Motor neuron (in vitro differentiated cells): Measurements from ENCODE around the gene KLHL36. TPM values are rescaled to one million over a fixed set of nuclear protein-coding genes. Genes with fewer than 3 reads are reported as not detected.

Experiments used
- ATAC-seq, 8 experiments: fragments of 200-7000 bp; cut with Tn5 transposase; replicated peaks in 6 of 8; 2 replicates each; pipeline ENCODE4 v1.8.0; 2021; ENCODE audit warnings: mild to moderate bottlenecking in 8 of 8, moderate library complexity in 8 of 8
- H3K27ac ChIP-seq, 2 donors: fragments of 250-450 bp; sonication (Bioruptor Pico); 2 replicates each; pipeline ENCODE4 v1.9.0; 2021; ENCODE audit warnings: antibody characterized with exemption in 2 of 2, mild to moderate bottlenecking in 2 of 2, moderate library complexity in 1 of 2
- H3K4me1 ChIP-seq, 2 donors: fragments of 250-450 bp; sonication (Bioruptor Pico); replicated peaks in 1 of 2; 2 replicates each; pipeline ENCODE4 v1.6.1; 2021; ENCODE audit warnings: antibody characterized with exemption in 2 of 2, mild to moderate bottlenecking in 2 of 2, moderate library complexity in 1 of 2
- H3K4me3 ChIP-seq, 5 donors: fragments of 250-450 bp; sonication (Bioruptor Pico); 2 replicates each; pipeline ENCODE4 v1.9.0; 2021; ENCODE audit warnings: antibody characterized with exemption in 5 of 5, mild to moderate bottlenecking in 5 of 5, moderate library complexity in 4 of 5
- WGBS, 10 experiments: fragments of 450-650 bp; shearing (Covaris generic); methylation state at CpG; one replicate each; pipeline ENCODE4 v1.0.0; 2022; 5-methylcytosine and 5-hydroxymethylcytosine counted together
- in situ Hi-C, 9 experiments: fragments of 400-800 bp; cut with MboI; loops; one replicate each; pipeline ENCODE4 v1.15.0; 2021; ENCODE audit warnings: low sequenced_read_pairs in 9 of 9, low pct_unique_long_range_greater_than_20kb in 2 of 9; ENCODE audit not compliant: unreplicated experiment in 9 of 9
- total RNA-seq, 8 experiments: library from RNA; unstranded; fragments of 300-600 nt; gene quantifications; 2 replicates each; pipeline versions ENCODE4 v1.2.3 to v1.2.4, GENCODE V29; 2022

KLHL36 gene
- total RNA-seq, 8 experiments from 2014 or later = 13.2 to 41.5 (median 22.3) TPM

DNA sequence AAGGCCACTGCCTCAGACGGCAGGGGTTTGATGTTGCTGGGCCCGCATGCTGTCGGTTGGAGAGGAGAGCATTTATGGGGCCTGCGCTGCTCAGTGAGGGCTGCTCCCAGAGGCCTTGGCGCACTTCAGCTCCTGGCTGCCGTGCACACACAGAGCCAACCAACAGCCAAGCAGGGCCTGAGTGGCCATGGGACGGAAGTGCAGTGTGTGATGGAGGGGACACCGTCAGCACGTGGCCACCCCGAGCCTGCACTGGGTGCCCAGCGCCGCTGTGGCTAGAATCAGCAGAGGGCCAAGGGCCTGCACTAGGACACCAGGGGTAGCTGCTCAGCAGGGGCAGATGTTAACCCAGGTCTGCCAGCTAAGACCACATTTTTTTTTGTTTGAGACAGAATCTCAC is 21.8 kb downstream of the KLHL36 start:
- peak in 1 of 8 experiments; percentile 9 for ATAC-seq
- Histone ChIP-seq H3K27ac (no peak overlapping the region), H3K4me1 (peaks cover 0 to 9% of the 10 kb centered on the region in 2 donors), H3K4me3 (no peak overlapping the region)
- WGBS, 10 experiments = 92 to 100% (median 94%) methylated on average over 2 to 9 of the region's 12 CpGs; no CpG with 5 or more reads in 7 of the 10 experiments
- in situ Hi-C loops = loop anchor here in 2 of 9 experiments (10.0 kb wide), 1 partner anchor 55 kb away; no protein-coding TSS in a partner anchor

GRCh38 chr16:84672276-84673202 is 24.2 kb downstream of the KLHL36 start:
- WGBS, 10 experiments = 0 to 80% (median 28%) methylated on average over 1 to 16 of the region's 26 CpGs; no CpG with 5 or more reads in 1 of the 10 experiments
- in situ Hi-C loops = loop anchor here in 2 of 9 experiments (10.0 kb wide), 1 partner anchor 52 kb away; no protein-coding TSS in a partner anchor
- Histone ChIP-seq H3K4me3 (no peak overlapping the region), H3K27ac (no peak overlapping the region), H3K4me1 (peaks cover 0 to 2% of the 10 kb centered on the region in 2 donors)
- ATAC-seq = peak; percentile 59 to 98 (median 75)

- Histone ChIP-seq H3K4me1 (peaks cover 2 to 3% of the 10 kb centered on the region in 2 donors), H3K4me3 (no peak overlapping the region), H3K27ac (no peak overlapping the region)
- WGBS, 10 experiments = 100% methylated on average over 1 to 3 of the region's 3 CpGs; no CpG with 5 or more reads in 8 of the 10 experiments
- peak in 1 of 8 experiments; percentile 26 for ATAC-seq
- in situ Hi-C loops = loop anchor here in 2 of 9 experiments (10.0 kb wide), 1 partner anchor 52 kb away; no protein-coding TSS in a partner anchor
Observed at GRCh38 chr16:84673203-84673535, 24.9 kb downstream of the KLHL36 start.

DNA sequence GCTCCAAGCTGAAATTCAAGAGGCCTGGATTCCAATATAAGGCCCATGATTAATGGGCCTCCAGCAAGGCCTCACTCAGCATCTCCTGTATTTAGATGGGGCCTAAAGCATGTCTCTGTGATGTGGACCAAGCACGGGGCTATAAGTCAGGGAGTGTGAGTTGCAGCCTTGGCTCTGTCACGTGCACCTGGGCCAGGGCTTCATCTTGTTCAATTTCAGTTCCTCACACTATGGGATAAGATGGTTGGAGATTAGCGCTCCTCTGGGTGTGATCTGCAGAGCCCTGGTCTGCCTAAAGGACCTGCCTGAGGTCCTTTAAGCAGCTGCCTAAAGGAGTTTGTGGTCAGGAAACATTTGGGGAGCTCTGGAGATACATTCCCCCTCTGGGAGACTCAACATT is 25.2 kb downstream of the KLHL36 start:
- H3K4me1 ChIP-seq = peaks cover 2 to 3% of the 10 kb centered on the region in 2 donors
- no peak overlapping the region for H3K27ac ChIP-seq
- WGBS, 10 experiments = 40 to 100% (median 88%) methylated on average over 1 to 3 of the region's 3 CpGs; no CpG with 5 or more reads in 3 of the 10 experiments
- in situ Hi-C loops = loop anchor here in 2 of 9 experiments (10.0 kb wide), 1 partner anchor 51 kb away; no protein-coding TSS in a partner anchor
- H3K4me3 ChIP-seq = no peak overlapping the region
- ATAC-seq = no peak

- in situ Hi-C loops = loop anchor here in 2 of 9 experiments (10.0 kb wide), 1 partner anchor 49 kb away; no protein-coding TSS in a partner anchor
- Histone ChIP-seq H3K27ac (no peak overlapping the region), H3K4me1 (peaks cover 2 to 3% of the 10 kb centered on the region in 2 donors), H3K4me3 (no peak overlapping the region)
- 0 to 100% (median 89%) methylated on average over 1 to 5 of the region's 9 CpGs; no CpG with 5 or more reads in 4 of the 10 experiments for WGBS, 10 experiments
- no peak for ATAC-seq
Observed at GRCh38 chr16:84675423-84675822, 27.1 kb downstream of the KLHL36 start.

DNA sequence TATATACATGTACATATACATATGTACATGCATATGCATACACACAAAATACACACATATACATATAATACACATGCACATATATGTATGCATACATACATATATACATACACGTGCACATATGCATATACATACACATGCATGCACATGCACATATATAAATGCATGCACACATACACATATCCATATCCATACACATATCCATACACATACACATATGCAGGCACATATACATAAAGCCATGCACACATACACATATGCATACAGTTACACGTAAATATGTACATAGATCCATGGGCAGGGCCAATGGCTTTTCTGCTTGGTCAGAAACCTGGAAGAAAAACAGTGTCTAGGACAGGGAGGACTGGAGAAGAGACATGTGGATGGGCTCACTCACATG is 27.6 kb downstream of the KLHL36 start:
- H3K27ac ChIP-seq = no peak overlapping the region
- 0 to 100% (median 100%) methylated on average over 1 to 2 of the region's 2 CpGs; no CpG with 5 or more reads in 5 of the 10 experiments for WGBS, 10 experiments
- H3K4me3 ChIP-seq = no peak overlapping the region
- H3K4me1 ChIP-seq = peaks cover 2 to 3% of the 10 kb centered on the region in 2 donors
- peak in 4 of 8 experiments; percentile 29 to 78 (median 44) for ATAC-seq
- in situ Hi-C loops = loop anchor here in 2 of 9 experiments (10.0 kb wide), 1 partner anchor 49 kb away; no protein-coding TSS in a partner anchor

DNA sequence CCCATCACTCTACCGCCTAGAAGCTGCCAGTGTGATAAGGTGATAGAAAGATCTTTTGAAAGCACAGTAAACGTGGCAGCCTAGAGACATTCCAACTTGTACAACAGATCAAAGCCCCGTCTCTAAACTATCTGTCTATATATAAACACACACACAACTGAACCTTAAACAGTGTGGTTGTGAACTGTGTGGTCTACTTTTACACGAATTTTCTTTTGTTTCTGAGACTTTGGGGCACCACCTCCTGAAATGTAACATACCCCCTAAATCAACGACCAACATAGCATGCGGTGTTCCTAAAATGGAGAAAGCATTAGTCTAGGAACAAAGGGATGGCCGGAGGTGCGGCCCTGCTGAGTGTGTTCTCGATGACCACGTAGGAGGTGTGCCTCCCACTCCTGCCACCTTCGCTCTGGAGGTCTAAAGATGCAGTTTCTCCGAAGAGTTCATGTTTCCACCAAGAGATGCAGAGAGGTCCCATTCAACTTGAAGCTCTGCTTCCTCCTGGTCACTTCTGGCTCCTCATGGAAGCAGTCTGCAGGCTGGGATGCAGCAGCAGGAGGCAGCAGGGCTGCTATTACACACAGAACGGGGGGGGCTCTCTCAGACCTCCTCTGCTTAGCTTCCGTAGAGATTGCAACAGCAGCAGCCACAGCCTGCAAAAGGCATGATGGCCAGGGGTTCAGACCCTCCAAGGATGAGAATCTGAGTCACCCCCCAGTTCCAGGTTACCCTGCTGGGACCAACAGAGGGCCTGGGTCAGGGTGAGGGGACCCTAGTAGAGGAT is 28.9 kb downstream of the KLHL36 start:
- Histone ChIP-seq H3K4me1 (peaks cover 2 to 3% of the 10 kb centered on the region in 2 donors), H3K27ac (no peak overlapping the region), H3K4me3 (no peak overlapping the region)
- peak in 1 of 8 experiments; percentile 46 for ATAC-seq
- 20 to 100% (median 84%) methylated on average over 1 to 8 of the region's 14 CpGs; no CpG with 5 or more reads in 2 of the 10 experiments for WGBS, 10 experiments
- in situ Hi-C loops = loop anchor here in 2 of 9 experiments (10.0 kb wide), 1 partner anchor 48 kb away; no protein-coding TSS in a partner anchor

- no peak overlapping the region for H3K27ac ChIP-seq
- in situ Hi-C loops = loop anchor here in 2 of 9 experiments (10.0 kb wide), 1 partner anchor 47 kb away; no protein-coding TSS in a partner anchor
- H3K4me1 ChIP-seq = peaks cover 0 to 3% of the 10 kb centered on the region in 2 donors
- 47 to 73% (median 69%) methylated on average over 3 to 10 of the region's 10 CpGs; no CpG with 5 or more reads in 4 of the 10 experiments for WGBS, 10 experiments
- ATAC-seq = peak in 1 of 8 experiments; percentile 21
- H3K4me3 ChIP-seq = no peak overlapping the region
Observed at GRCh38 chr16:84677849-84678248, 29.5 kb downstream of the KLHL36 start.

DNA sequence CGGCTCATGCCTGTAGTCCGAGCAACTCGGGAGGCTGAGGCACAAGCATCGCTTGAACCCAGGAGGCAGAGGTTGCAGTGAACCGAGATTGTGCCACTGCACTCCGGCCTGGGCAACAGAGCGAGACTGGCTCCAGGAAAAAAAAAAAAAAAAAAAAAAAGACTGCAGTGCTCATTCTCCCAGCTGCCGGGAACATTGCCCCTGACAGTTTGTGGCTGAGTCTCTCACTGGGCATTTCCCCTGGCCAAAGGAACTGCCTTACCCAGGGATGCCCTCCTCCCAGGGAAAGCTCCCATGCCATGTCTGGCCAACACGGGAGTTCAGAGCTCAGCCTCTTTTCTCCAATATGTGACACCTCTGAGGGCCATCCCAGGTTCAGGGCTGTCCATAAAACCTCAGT is 30.2 kb downstream of the KLHL36 start:
- ATAC-seq = no peak

DNA sequence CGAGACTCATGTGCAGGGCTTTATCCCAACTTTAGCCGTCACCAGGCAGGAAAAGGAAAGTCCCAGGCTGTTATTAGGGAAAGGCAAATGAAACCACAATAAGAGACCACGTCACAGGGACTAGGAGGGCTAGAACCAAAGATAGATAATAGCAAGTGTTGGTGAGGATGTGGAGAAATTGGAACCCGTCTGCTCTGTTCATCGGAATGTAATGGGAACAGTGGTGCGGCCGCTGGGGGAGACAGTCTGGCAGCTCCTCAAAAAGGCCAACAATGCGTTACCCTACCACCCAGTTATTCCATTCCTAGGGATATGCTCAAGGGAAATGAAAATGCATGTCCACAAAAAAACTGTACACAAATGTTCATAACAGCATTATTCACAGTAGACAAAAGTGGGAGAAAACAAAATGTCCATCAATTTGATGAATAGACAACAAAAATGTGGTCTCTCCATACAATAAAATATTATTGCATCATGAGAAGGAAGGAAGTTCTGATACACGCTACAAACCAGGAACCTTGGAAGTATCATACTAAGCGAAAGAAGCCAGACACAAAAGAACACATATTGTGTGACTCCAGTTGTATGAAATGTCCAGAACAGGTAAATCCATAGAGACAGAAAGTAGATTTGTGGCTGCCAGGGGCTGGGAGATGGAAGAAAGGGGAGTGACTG is 32.0 kb downstream of the KLHL36 start:
- Histone ChIP-seq H3K4me1 (peaks cover 0 to 5% of the 10 kb centered on the region in 2 donors), H3K27ac (no peak overlapping the region), H3K4me3 (no peak overlapping the region)
- in situ Hi-C loops = no loop called here
- no peak for ATAC-seq
- WGBS, 10 experiments = 71 to 100% (median 89%) methylated on average over 2 to 10 of the region's 10 CpGs

More for the DNA sequence above, 30.2 kb downstream of the KLHL36 start:
- WGBS, 10 experiments = 40 to 100% (median 92%) methylated on average over 1 to 9 of the region's 9 CpGs; no CpG with 5 or more reads in 5 of the 10 experiments
- Histone ChIP-seq H3K4me1 (peaks cover 0 to 3% of the 10 kb centered on the region in 2 donors), H3K27ac (no peak overlapping the region), H3K4me3 (no peak overlapping the region)
- in situ Hi-C loops = loop anchor here in 2 of 9 experiments (10.0 kb wide), 1 partner anchor 46 kb away; no protein-coding TSS in a partner anchor

DNA sequence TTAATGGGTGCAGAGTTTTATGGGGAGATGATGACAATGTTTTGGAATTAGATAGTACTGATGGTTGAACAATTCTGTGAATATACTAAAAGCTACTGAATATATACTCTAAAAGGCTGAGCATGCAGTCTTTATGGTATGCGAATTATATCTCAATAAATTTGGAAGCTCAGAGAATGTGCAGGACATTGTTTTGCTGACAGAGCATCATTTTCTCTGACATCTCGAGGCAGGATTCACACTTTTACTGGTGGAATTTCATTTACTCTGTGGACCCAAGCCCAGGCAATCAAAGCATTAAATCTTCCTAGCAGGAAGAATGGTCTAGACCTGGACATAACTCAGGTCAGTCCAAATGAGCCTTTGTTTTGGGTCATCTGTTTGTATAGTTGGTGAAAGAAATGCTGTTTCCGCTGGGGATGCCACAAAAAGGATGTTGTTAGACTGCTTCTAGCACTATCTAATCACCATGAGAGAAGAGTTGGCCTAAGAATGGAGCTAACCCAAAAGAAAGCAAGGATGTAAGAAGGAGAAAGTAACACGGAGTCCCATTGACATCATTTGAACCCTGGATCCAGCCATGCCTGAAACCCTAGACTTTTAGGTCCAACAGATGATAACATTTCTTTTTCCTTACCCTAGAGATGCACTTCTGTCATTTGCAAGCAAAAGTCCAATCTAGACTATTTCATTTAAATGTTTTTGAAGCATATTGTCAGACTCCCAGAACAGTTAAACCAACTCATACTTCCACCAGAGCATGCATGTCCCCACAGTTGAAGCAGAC is 32.7 kb downstream of the KLHL36 start:
- ATAC-seq = no peak
- Histone ChIP-seq H3K4me1 (peaks cover 0 to 5% of the 10 kb centered on the region in 2 donors), H3K4me3 (no peak overlapping the region), H3K27ac (no peak overlapping the region)
- WGBS, 10 experiments = 40 to 100% (median 78%) methylated on average over 1 to 4 of the region's 4 CpGs; no CpG with 5 or more reads in 1 of the 10 experiments
- in situ Hi-C loops = no loop called here
